HEK293 (cell line): Measurements from ENCODE around the gene LEPR.

ENCODE experiments used
- GLI2 ChIP-seq: fragments of 450-650 bp; formaldehyde crosslinking; IDR thresholded peaks from 2 replicates; pipeline ENCODE4; 2017; ENCODE audit warnings: missing biosample characterization, missing genetic modification characterization, low read depth, borderline replicate concordance
- HOXC10 ChIP-seq: sonication (generic); formaldehyde crosslinking; IDR thresholded peaks from 2 replicates; pipeline ENCODE4 v1.8.1; 2023; ENCODE audit warnings: mild to moderate bottlenecking, missing genetic modification reagents
- IKZF3 ChIP-seq: fragments of 450-650 bp; IDR thresholded peaks from 2 replicates; pipeline ENCODE4 v1.5.0; 2018; ENCODE audit warnings: missing biosample characterization, mild to moderate bottlenecking, missing genetic modification characterization, moderate library complexity
- KLF1 ChIP-seq: fragments of 450-650 bp; formaldehyde crosslinking; IDR thresholded peaks from 2 replicates; pipeline ENCODE4 v1.5.1; 2016; ENCODE audit warnings: missing biosample characterization, missing genetic modification characterization
- OVOL3 ChIP-seq: fragments of 450-650 bp; formaldehyde crosslinking; IDR thresholded peaks from 2 replicates; pipeline ENCODE4 v1.5.1; 2016; ENCODE audit warnings: missing biosample characterization, missing genetic modification characterization
- TSHZ1 ChIP-seq: fragments of 450-650 bp; formaldehyde crosslinking; IDR thresholded peaks from 2 replicates; pipeline ENCODE4 v1.5.1; 2016; ENCODE audit warnings: missing biosample characterization, missing genetic modification characterization, borderline replicate concordance
- YY1 ChIP-seq: fragments of 450-650 bp; formaldehyde crosslinking; IDR thresholded peaks from 2 replicates; pipeline ENCODE4 v1.5.1; 2018; ENCODE audit warnings: missing biosample characterization, missing genetic modification characterization
- ZBTB11 ChIP-seq: fragments of 450-650 bp; formaldehyde crosslinking; conservative IDR thresholded peaks from 2 replicates; pipeline ENCODE4 v1.5.1; 2016; ENCODE audit warnings: low read depth, missing biosample characterization, missing genetic modification characterization
- ZBTB17 ChIP-seq: fragments of 450-650 bp; formaldehyde crosslinking; IDR thresholded peaks from 2 replicates; pipeline ENCODE4 v1.5.1; 2016; ENCODE audit warnings: missing biosample characterization, missing genetic modification characterization
- ZBTB48 ChIP-seq: fragments of 450-650 bp; formaldehyde crosslinking; IDR thresholded peaks from 2 replicates; pipeline ENCODE4 v1.5.1; 2016; ENCODE audit warnings: missing biosample characterization, missing genetic modification characterization
- ZNF2 ChIP-seq: fragments of 450-650 bp; formaldehyde crosslinking; IDR thresholded peaks from 2 replicates; pipeline ENCODE4 v1.5.1; 2016; ENCODE audit warnings: missing biosample characterization, missing genetic modification characterization
- ZNF248 ChIP-seq: fragments of 450-650 bp; formaldehyde crosslinking; IDR thresholded peaks from 2 replicates; pipeline ENCODE4 v1.5.1; 2017; ENCODE audit warnings: missing biosample characterization, missing genetic modification characterization
- ZNF280C ChIP-seq: fragments of 450-650 bp; formaldehyde crosslinking; IDR thresholded peaks from 2 replicates; pipeline ENCODE4 v1.5.1; 2016; ENCODE audit warnings: missing biosample characterization, missing genetic modification characterization
- ZNF366 ChIP-seq: fragments of 450-650 bp; formaldehyde crosslinking; conservative IDR thresholded peaks from 2 replicates; pipeline ENCODE4 v1.5.1; 2016; ENCODE audit warnings: missing biosample characterization, missing genetic modification characterization
- ZNF37A ChIP-seq: fragments of 450-650 bp; IDR thresholded peaks from 2 replicates; pipeline ENCODE4 v1.5.1; 2018; ENCODE audit warnings: missing biosample characterization, missing genetic modification characterization
- ZNF473 ChIP-seq: fragments of 450-650 bp; formaldehyde crosslinking; IDR thresholded peaks from 2 replicates; pipeline ENCODE4 v1.5.1; 2017; ENCODE audit warnings: missing biosample characterization, missing genetic modification characterization
- ZNF501 ChIP-seq: fragments of 450-650 bp; formaldehyde crosslinking; IDR thresholded peaks from 2 replicates; pipeline ENCODE4 v1.5.1; 2016; ENCODE audit warnings: missing biosample characterization, missing genetic modification characterization
- ZNF580 ChIP-seq: fragments of 450-650 bp; formaldehyde crosslinking; IDR thresholded peaks from 2 replicates; pipeline ENCODE4 v1.5.1; 2016; ENCODE audit warnings: missing biosample characterization, missing genetic modification characterization
- ZNF585B ChIP-seq: fragments of 450-650 bp; formaldehyde crosslinking; IDR thresholded peaks from 2 replicates; pipeline ENCODE4 v1.5.1; 2016; ENCODE audit warnings: missing biosample characterization, missing genetic modification characterization
- ZNF670 ChIP-seq: fragments of 450-650 bp; formaldehyde crosslinking; IDR thresholded peaks from 2 replicates; pipeline ENCODE4 v1.5.1; 2016; ENCODE audit warnings: missing biosample characterization, missing genetic modification characterization, low read depth
- ZNF777 ChIP-seq: fragments of 450-650 bp; formaldehyde crosslinking; IDR thresholded peaks from 2 replicates; pipeline ENCODE4 v1.5.1; 2017; ENCODE audit warnings: missing biosample characterization, missing genetic modification characterization, borderline replicate concordance
- TF ChIP-seq, protein P1 (sequence below): fragments of 450-650 bp; formaldehyde crosslinking; IDR thresholded peaks from 2 replicates; pipeline ENCODE4 v1.5.1; 2016; ENCODE audit warnings: missing biosample characterization, missing genetic modification characterization
- TF ChIP-seq, protein P2 (sequence below): fragments of 450-650 bp; formaldehyde crosslinking; IDR thresholded peaks from 2 replicates; pipeline ENCODE4 v1.5.1; 2016; ENCODE audit warnings: missing biosample characterization, missing genetic modification characterization

Gene LEPR

GRCh38 chr1:65419681-65420589, 533 bp upstream of the LEPR start (continued):
- no peak for TF ChIP-seq ZBTB11 (tag by site-specific recombination)
- no peak for TF ChIP-seq OVOL3 (tag by site-specific recombination)
- TF ChIP-seq ZNF280C (tag by site-specific recombination), result no peak
- TF ChIP-seq, protein P1, sequence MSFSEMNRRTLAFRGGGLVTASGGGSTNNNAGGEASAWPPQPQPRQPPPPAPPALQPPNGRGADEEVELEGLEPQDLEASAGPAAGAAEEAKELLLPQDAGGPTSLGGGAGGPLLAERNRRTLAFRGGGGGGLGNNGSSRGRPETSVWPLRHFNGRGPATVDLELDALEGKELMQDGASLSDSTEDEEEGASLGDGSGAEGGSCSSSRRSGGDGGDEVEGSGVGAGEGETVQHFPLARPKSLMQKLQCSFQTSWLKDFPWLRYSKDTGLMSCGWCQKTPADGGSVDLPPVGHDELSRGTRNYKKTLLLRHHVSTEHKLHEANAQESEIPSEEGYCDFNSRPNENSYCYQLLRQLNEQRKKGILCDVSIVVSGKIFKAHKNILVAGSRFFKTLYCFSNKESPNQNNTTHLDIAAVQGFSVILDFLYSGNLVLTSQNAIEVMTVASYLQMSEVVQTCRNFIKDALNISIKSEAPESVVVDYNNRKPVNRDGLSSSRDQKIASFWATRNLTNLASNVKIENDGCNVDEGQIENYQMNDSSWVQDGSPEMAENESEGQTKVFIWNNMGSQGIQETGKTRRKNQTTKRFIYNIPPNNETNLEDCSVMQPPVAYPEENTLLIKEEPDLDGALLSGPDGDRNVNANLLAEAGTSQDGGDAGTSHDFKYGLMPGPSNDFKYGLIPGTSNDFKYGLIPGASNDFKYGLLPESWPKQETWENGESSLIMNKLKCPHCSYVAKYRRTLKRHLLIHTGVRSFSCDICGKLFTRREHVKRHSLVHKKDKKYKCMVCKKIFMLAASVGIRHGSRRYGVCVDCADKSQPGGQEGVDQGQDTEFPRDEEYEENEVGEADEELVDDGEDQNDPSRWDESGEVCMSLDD (tag by site-specific recombination), result no peak
- TF ChIP-seq ZNF473 (tag by site-specific recombination), result no peak
- peak; percentile 65; the same call in 1 of the 2 replicates for TF ChIP-seq ZNF501
- peak; percentile 29; the same call in 1 of the 2 replicates for TF ChIP-seq KLF1 (tag by site-specific recombination)
- peak; percentile 94 for TF ChIP-seq IKZF3 (tag by site-specific recombination)
- TF ChIP-seq ZNF777 (tag by site-specific recombination), result no peak
- peak; percentile 51; the same call in 1 of the 2 replicates for TF ChIP-seq ZNF2 (tag by site-specific recombination)
- no peak for TF ChIP-seq YY1 (tag by site-specific recombination)
- no peak for TF ChIP-seq GLI2 (tag by site-specific recombination)
- no peak for TF ChIP-seq ZNF37A (tag by site-specific recombination)
- TF ChIP-seq HOXC10 (CRISPR knock-in tag), result no peak
- no peak for TF ChIP-seq ZNF585B (tag by site-specific recombination)
- TF ChIP-seq TSHZ1, result no peak
- peak; percentile 91 for TF ChIP-seq ZBTB48
- TF ChIP-seq ZBTB17, result peak; percentile 98
- no peak for TF ChIP-seq ZNF248 (tag by site-specific recombination)
- TF ChIP-seq ZNF580 (tag by site-specific recombination), result no peak
- TF ChIP-seq ZNF670, result no peak
- peak; percentile 75 for TF ChIP-seq ZNF366 (tag by site-specific recombination)
- TF ChIP-seq, protein P2, sequence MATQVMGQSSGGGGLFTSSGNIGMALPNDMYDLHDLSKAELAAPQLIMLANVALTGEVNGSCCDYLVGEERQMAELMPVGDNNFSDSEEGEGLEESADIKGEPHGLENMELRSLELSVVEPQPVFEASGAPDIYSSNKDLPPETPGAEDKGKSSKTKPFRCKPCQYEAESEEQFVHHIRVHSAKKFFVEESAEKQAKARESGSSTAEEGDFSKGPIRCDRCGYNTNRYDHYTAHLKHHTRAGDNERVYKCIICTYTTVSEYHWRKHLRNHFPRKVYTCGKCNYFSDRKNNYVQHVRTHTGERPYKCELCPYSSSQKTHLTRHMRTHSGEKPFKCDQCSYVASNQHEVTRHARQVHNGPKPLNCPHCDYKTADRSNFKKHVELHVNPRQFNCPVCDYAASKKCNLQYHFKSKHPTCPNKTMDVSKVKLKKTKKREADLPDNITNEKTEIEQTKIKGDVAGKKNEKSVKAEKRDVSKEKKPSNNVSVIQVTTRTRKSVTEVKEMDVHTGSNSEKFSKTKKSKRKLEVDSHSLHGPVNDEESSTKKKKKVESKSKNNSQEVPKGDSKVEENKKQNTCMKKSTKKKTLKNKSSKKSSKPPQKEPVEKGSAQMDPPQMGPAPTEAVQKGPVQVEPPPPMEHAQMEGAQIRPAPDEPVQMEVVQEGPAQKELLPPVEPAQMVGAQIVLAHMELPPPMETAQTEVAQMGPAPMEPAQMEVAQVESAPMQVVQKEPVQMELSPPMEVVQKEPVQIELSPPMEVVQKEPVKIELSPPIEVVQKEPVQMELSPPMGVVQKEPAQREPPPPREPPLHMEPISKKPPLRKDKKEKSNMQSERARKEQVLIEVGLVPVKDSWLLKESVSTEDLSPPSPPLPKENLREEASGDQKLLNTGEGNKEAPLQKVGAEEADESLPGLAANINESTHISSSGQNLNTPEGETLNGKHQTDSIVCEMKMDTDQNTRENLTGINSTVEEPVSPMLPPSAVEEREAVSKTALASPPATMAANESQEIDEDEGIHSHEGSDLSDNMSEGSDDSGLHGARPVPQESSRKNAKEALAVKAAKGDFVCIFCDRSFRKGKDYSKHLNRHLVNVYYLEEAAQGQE, result no peak
